IPS-NIHi7 (cell line): ENCODE results near the gene IL2RG.
A peak's percentile ranks its signal among the peaks of the same experiment; 100 is the strongest.

ENCODE experiments used
- DNase-seq: peaks from one replicate; pipeline ENCODE4 v3.0.0; 2012; ENCODE audit warnings: mixed read lengths; ENCODE audit errors: extremely low spot score

The IL2RG gene

GRCh38 chrX:71107762-71108360, 3.5 kb downstream of the IL2RG start:
- no peak for DNase-seq

- no peak for DNase-seq
Observed at GRCh38 chrX:71107245-71107644, 4.1 kb downstream of the IL2RG start.

- no peak for DNase-seq
Observed at GRCh38 chrX:71106427-71106826, 5.0 kb downstream of the IL2RG start, which contains the start of gene CXorf65. CXorf65 (minus strand) TSS chrX:71106740; CDS start chrX:71106556, 184 bp downstream.

GRCh38 chrX:71105628-71106027, 5.7 kb downstream of the IL2RG start:
- no peak for DNase-seq

- peak; percentile 66 for DNase-seq
Observed at GRCh38 chrX:71103110-71103983, 8.0 kb downstream of the IL2RG start.

GRCh38 chrX:71102292-71102691, 9.1 kb downstream of the IL2RG start:
- DNase-seq = no peak

- no peak for DNase-seq
Observed at GRCh38 chrX:71100581-71101505, 10.5 kb downstream of the IL2RG start.

- DNase-seq = no peak
Observed at GRCh38 chrX:71099736-71100135, 11.6 kb downstream of the IL2RG start.

- no peak for DNase-seq
Observed at GRCh38 chrX:71098951-71099506, 12.3 kb downstream of the IL2RG start.

GRCh38 chrX:71098302-71098701, 13.1 kb downstream of the IL2RG start:
- no peak for DNase-seq

- DNase-seq = no peak
Observed at GRCh38 chrX:71096760-71097032, 14.7 kb downstream of the IL2RG start.

GRCh38 chrX:71095981-71096759, 15.2 kb downstream of the IL2RG start:
- no peak for DNase-seq

GRCh38 chrX:71095555-71095980, 15.8 kb downstream of the IL2RG start, which contains the start of gene FOXO4:
FOXO4 (plus strand) TSS chrX:71095851; CDS start chrX:71096529, 678 bp downstream.
- peak; percentile 88 for DNase-seq

GRCh38 chrX:71095033-71095432, 16.3 kb downstream of the IL2RG start:
- no peak for DNase-seq

GRCh38 chrX:71091263-71091662, 20.1 kb downstream of the IL2RG start:
- DNase-seq = no peak

- DNase-seq = no peak
Observed at GRCh38 chrX:71085900-71086299, 25.5 kb downstream of the IL2RG start.

- no peak for DNase-seq
Observed at GRCh38 chrX:71082822-71083221, 28.6 kb downstream of the IL2RG start.

- no peak for DNase-seq
Observed at GRCh38 chrX:71082124-71082647, 29.2 kb downstream of the IL2RG start.

GRCh38 chrX:71081330-71082123, 29.9 kb downstream of the IL2RG start:
- DNase-seq = no peak

- DNase-seq = no peak
Observed at GRCh38 chrX:71070531-71070930, 40.8 kb downstream of the IL2RG start.
